ENCODE measurements around the gene CSK.

The CSK gene

DNA sequence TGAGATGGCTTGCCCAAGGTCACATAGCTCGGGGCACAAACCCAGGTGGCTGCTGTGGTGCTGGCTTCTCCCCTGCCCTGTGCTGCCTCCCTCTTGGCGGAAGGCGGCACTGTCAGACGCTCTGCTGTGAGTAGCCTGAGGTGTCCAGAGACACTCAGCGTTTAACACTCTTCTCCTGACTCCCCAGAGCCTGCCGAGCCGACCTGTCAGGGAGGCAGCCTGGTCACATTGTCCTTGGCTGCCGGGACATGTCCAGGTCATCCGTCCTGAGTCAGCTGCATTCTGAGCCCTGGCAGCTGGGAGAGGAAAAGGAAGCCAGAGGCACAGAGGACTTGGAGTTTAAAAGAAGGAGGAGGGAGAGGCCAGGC lies 35.5 kb downstream of the CSK start:
- Histone ChIP-seq H3K27me3 (ENCODE audit: control insufficient read depth, insufficient read depth, low read length) (no peaks in the 10 kb centered on the region), H3K27ac (peak overlapping the region; percentile 63), H3K36me3 (ENCODE audit: control insufficient read depth, insufficient read depth, low read length) (no peaks in the 10 kb centered on the region), H3K4me2 (ENCODE audit: low read length) (peak overlapping the region; percentile 49), H3K9me3 (ENCODE audit: control insufficient read depth, low read length) (no peaks in the 10 kb centered on the region), H3K4me3 (ENCODE audit: low read depth, low read length) (no peak overlapping the region), H2AFZ (peak overlapping the region; percentile 50), H3K79me2 (no peaks in the 10 kb centered on the region), H3K4me1 (peaks cover 21% of the 10 kb centered on the region), H3K9ac (no peak overlapping the region)
- TF ChIP-seq, protein P1, sequence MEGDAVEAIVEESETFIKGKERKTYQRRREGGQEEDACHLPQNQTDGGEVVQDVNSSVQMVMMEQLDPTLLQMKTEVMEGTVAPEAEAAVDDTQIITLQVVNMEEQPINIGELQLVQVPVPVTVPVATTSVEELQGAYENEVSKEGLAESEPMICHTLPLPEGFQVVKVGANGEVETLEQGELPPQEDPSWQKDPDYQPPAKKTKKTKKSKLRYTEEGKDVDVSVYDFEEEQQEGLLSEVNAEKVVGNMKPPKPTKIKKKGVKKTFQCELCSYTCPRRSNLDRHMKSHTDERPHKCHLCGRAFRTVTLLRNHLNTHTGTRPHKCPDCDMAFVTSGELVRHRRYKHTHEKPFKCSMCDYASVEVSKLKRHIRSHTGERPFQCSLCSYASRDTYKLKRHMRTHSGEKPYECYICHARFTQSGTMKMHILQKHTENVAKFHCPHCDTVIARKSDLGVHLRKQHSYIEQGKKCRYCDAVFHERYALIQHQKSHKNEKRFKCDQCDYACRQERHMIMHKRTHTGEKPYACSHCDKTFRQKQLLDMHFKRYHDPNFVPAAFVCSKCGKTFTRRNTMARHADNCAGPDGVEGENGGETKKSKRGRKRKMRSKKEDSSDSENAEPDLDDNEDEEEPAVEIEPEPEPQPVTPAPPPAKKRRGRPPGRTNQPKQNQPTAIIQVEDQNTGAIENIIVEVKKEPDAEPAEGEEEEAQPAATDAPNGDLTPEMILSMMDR (IDR thresholded peaks at IDR 0.05), result peak; percentile 76

DNA sequence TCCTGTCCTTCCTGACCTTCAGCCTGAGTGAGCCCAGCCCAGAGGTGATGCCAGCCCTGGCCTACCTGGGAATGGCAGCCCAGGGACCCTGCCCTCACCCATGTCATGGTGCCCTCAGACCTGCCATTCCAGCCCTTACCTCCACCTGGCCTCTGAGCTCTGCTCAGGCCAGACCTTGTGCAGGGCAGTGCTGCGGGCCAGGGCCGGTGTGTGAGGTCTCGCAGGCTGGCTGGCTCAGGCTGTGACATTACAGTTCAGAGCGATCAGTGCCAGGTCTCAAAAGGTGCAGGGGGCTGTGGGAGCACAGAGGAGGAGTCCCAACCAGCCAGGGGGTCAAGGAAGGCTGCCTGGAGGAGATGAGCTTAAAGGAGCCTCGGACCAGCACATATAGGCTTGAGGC lies 38.2 kb downstream of the CSK start:
- H2AFZ ChIP-seq, result no peak overlapping the region
- no peaks in the 10 kb centered on the region for H3K79me2 ChIP-seq
- TF ChIP-seq, protein P1 (IDR thresholded peaks at IDR 0.05), result no peak
- H3K9me3 ChIP-seq (ENCODE audit: control insufficient read depth, low read length), result no peaks in the 10 kb centered on the region
- no peak overlapping the region for H3K4me3 ChIP-seq (ENCODE audit: low read depth, low read length)
- no peaks in the 10 kb centered on the region for H3K27me3 ChIP-seq (ENCODE audit: control insufficient read depth, insufficient read depth, low read length)
- H3K27ac ChIP-seq, result no peak overlapping the region
- H3K4me2 ChIP-seq (ENCODE audit: low read length), result no peak overlapping the region
- no peak overlapping the region for H3K9ac ChIP-seq
- peaks cover 21% of the 10 kb centered on the region for H3K4me1 ChIP-seq
- no peaks in the 10 kb centered on the region for H3K36me3 ChIP-seq (ENCODE audit: control insufficient read depth, insufficient read depth, low read length)

DNA sequence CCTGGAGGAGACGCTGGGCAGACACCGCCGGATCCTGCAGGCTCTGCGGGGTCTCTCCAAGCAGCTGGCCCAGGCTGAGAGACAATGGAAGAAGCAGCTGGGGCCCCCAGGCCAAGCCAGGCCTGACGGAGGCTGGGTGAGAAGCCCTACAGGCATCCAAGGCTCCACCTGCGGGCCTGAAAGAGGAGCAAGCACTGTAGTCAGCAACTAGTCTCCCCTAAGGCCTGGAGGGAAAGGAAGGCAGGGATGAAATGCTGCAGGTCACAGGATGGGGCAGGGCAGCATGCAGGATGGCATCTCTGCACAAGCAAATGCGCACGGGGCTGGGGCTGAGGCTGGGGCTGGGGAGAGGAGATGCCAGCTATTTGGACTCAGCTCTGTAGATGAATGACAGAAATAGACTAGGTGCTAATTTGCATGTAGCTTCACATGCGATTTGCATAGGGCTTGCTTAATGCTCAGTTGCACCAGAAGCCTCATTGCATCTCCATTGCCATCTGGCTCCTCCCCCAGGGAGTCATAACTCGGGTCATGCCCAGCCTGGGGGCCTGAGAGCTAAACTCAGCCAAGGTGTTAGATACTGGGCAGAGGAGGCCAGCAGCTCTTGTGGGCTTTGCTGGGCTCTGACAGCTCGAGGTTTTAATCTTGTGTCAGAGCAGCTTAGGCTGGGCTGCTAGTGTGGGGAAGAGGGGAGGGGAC lies 39.4 kb downstream of the CSK start:
- Histone ChIP-seq H3K4me3 (ENCODE audit: low read depth, low read length) (no peak overlapping the region), H3K4me1 (peaks cover 16% of the 10 kb centered on the region), H3K27ac (peak overlapping the region; percentile 57), H3K9ac (no peak overlapping the region), H2AFZ (peak overlapping the region; percentile 50), H3K4me2 (ENCODE audit: low read length) (no peak overlapping the region), H3K9me3 (ENCODE audit: control insufficient read depth, low read length) (no peaks in the 10 kb centered on the region), H3K27me3 (ENCODE audit: control insufficient read depth, insufficient read depth, low read length) (no peaks in the 10 kb centered on the region), H3K36me3 (ENCODE audit: control insufficient read depth, insufficient read depth, low read length) (no peaks in the 10 kb centered on the region), H3K79me2 (no peaks in the 10 kb centered on the region)
- TF ChIP-seq, protein P1 (IDR thresholded peaks at IDR 0.05), result no peak

DNA sequence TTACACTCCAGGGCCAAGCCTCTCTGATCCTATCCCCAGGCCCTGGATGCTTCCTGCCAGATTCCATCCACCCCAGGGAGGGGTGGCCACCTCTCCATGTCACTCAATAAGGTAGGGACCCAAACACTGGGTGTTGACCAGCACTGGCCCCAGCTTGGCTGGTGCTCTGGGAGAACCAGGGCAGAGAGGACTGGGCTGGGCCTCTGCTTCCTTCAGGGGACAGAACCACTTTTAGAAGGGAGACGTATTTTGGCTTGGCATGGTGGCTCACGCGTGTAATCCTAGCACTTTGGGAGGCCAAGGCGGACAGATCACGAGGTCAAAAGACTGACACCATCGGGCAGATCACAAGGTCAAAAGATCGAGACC lies 39.9 kb downstream of the CSK start:
- Histone ChIP-seq H3K27ac (no peak overlapping the region), H3K4me2 (ENCODE audit: low read length) (no peak overlapping the region), H3K4me3 (ENCODE audit: low read depth, low read length) (no peak overlapping the region), H3K9me3 (ENCODE audit: control insufficient read depth, low read length) (no peaks in the 10 kb centered on the region), H3K27me3 (ENCODE audit: control insufficient read depth, insufficient read depth, low read length) (no peaks in the 10 kb centered on the region), H3K4me1 (peaks cover 16% of the 10 kb centered on the region), H3K79me2 (no peaks in the 10 kb centered on the region), H2AFZ (no peak overlapping the region), H3K9ac (no peak overlapping the region), H3K36me3 (ENCODE audit: control insufficient read depth, insufficient read depth, low read length) (no peaks in the 10 kb centered on the region)
- TF ChIP-seq, protein P1 (IDR thresholded peaks at IDR 0.05), result no peak

DNA sequence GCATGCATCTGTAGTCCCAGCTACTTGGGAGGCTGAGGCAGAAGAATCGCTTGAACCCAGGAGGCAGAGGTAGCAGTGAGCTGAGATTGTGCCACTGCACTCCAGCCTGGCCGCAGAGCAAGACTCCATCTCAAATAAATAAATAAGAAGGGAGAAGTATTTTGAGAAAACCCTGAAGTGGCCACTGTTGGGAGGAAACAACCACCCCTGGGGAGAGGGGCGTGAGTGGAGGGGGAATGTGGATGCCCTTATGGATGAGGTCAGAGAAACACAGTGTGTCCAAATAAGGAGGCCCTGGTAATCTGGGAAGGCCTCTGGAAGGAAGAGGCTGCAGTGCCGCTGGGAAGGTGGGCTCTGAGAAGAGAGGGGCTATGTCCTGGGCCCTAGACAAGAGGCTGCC lies 40.4 kb downstream of the CSK start:
- Histone ChIP-seq H3K27me3 (ENCODE audit: control insufficient read depth, insufficient read depth, low read length) (no peaks in the 10 kb centered on the region), H2AFZ (no peak overlapping the region), H3K9me3 (ENCODE audit: control insufficient read depth, low read length) (no peaks in the 10 kb centered on the region), H3K79me2 (no peaks in the 10 kb centered on the region), H3K36me3 (ENCODE audit: control insufficient read depth, insufficient read depth, low read length) (no peaks in the 10 kb centered on the region), H3K4me1 (peaks cover 16% of the 10 kb centered on the region), H3K27ac (no peak overlapping the region), H3K9ac (no peak overlapping the region), H3K4me2 (ENCODE audit: low read length) (no peak overlapping the region), H3K4me3 (ENCODE audit: low read depth, low read length) (no peak overlapping the region)
- TF ChIP-seq, protein P1 (IDR thresholded peaks at IDR 0.05), result no peak

All from parathyroid adenoma (tissue), 2 donors.